ELR (cell line): ENCODE measurements around the gene BSPRY.
"Not testable (repeated sequence)": the region's sequence is repeated elsewhere in the genome, so short reads cannot be mapped to it uniquely, and the experiment has no call there.

ENCODE experiments used
- DNase-seq: peaks from one replicate; pipeline ENCODE4 v3.0.0-alpha.2; 2015; ENCODE audit warnings: low read depth

The BSPRY gene

DNA sequence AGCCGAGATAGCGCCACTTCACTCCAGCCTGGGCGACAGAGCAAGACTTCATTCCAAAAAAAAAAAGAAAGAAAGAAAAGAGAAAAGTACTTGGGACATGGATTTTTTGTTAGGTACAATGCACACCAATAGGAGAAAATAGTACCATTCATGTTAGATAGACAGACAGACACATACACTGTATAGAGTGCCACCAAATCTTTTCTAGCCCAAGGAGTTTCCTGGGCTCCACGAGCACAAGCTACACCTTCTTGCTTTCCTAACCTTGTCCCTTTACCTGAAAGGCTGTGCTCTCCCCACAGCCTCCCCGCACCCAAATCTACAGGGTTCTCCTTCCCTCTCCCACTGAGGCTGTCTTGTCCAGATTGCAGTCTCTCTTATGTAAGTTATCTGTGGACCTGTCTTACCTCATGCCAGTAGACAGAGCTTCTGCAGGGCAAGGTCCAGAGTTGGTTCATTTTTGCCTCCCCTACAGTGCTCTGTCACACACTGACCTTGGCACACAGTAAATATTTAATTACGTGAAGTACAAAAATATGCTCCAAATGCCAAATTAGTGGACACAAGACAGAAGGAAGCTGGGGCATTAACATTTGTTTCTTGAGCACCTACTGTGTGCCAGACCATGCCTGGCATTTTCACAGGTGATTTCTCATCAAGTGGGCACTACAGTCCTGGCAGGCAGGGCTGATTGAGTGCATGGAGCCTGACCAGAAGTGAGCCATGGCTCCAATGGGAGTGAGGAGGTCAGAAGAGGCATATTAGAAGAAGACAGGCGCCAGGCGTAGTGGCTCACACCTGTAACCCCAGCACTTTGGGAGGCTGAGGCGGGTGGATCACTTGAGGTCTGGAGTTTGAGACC lies 45.9 kb downstream of the BSPRY start:
- no peak for DNase-seq

DNA sequence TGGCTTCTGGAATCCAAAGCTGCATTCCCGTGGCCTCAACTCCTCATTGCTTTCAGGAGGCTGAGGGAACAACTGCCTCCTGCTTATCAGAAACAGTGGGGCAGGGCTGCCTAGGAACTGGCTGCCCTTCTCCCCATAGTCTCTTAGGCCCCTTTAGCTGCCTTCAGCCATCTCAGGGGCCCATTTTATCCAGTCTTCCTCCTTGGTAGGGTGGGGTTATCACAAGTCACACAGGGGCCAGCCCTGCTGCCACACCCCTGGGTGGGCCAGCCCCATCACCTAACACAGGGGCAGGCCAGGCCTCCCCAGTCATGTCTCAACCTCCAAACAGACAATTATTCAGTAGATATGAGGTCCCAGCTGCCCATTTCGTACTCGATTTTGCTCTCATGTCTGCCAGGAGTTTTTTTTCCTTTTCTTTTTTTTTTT lies 47.9 kb downstream of the BSPRY start:
- DNase-seq, result no peak

DNA sequence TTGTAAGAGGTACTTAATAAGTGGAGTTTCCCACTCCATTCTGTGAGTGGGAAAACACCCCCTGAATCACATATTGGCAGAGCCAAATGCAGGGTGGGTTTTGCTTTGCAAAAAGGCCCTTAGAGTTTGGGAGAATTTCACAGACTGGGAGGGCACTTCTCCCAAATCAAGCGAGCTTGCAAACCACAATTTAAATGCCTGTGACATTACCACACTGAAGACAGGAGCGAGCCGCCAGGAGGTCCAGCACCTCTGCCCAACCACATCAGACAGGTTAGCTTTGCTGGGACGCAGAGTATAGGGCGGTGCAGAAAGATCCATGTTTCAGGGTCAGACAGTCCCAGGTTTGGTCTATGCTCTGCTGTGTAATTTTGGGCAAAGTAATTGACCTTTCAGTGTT lies 49.5 kb downstream of the BSPRY start:
- DNase-seq, result peak; percentile 31

GRCh38 chr9:113399646-113400200 lies 50.4 kb downstream of the BSPRY start:
- no peak for DNase-seq

GRCh38 chr9:113401027-113401792 lies 51.9 kb downstream of the BSPRY start, which contains the start of gene ALAD:
Gene ALAD (minus strand): TSS chr9:113401284. CDS start chr9:113393559, 7,725 bp downstream.
- peak; percentile 99 for DNase-seq

GRCh38 chr9:113403646-113404045 lies 54.3 kb downstream of the BSPRY start:
- DNase-seq, result no peak

- DNase-seq, result not testable (repeated sequence)
Measured at GRCh38 chr9:113406353-113406752, 57.0 kb downstream of the BSPRY start.

- peak; percentile 77 for DNase-seq
Measured at GRCh38 chr9:113406873-113407511, 57.7 kb downstream of the BSPRY start.

GRCh38 chr9:113409481-113409880 lies 60.1 kb downstream of the BSPRY start:
- peak; percentile 36 for DNase-seq

DNA sequence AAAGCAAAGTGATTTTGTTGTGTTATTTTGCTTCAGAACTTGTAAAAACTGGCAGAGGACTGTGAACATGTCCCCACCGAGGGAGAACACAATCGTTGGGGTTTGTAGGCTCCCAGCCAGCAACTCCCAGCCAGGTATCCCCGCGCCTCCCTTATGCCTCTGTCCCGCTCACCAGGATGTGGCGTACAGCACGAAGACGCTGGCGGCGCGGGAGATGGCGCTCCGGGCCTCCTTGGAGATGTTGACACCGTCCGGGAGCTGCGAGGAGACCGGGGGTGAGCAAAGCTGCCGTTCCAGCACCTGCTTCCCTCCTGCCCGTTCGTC lies 60.5 kb downstream of the BSPRY start:
- DNase-seq, result no peak

GRCh38 chr9:113410207-113410864 lies 61.0 kb downstream of the BSPRY start, which contains the start of the genes C9orf43 and POLE3:
Gene C9orf43 (plus strand): TSS chr9:113410747. CDS start chr9:113413494, 2,747 bp downstream.
Gene POLE3 (minus strand): TSS chr9:113410675. CDS start chr9:113410293, 382 bp downstream.
- peak; percentile 97 for DNase-seq

GRCh38 chr9:113416149-113416721 lies 66.9 kb downstream of the BSPRY start:
- DNase-seq, result no peak

DNA sequence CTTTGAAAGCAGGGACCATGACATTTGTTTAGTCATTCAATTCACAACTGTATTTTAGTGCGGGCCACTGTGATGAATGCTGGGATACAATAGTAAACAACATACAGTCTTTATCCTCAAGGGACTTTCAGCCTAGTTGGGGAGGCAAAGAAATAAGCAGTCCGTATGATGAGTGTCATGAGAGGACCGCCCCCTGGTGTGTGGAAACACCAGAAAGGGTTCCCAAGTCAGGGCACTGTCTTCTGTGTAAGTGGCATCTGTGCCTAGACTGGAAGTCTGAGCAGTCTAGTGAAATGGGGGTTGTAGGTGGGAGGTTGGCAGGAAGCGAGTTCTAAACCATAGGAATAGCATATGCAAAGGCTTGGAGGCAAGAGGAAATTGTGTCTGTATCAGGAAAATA lies 68.0 kb downstream of the BSPRY start:
- DNase-seq, result no peak
